NCI-H1436 treated with DMSO at 0.1 percent for 48 hours (cell line): ENCODE results near the gene LRRFIP2.

Source experiments
- DNase-seq: peaks from one replicate; lab custom pipeline; 2025; lab: John Stamatoyannopoulos, UW

LRRFIP2 gene

DNA sequence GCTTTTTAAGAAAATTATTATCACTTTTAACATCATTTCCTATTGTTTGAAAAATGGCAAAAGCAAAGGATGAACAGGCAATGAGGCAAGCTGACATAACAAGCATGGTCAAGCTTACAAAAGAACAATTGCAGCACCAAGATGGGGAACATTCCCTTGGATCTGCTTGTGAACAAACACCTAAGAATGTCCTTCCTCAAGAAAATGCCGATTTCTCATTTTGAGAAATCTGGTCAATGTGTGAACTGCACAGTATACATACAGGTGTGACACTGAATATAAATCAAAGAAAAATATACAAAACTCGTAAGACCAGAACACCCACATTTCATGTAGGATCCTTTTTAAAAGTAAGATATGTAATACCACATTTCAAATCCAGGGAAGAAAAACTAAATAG is 58.9 kb downstream of the LRRFIP2 start:
- no peak for DNase-seq

DNA sequence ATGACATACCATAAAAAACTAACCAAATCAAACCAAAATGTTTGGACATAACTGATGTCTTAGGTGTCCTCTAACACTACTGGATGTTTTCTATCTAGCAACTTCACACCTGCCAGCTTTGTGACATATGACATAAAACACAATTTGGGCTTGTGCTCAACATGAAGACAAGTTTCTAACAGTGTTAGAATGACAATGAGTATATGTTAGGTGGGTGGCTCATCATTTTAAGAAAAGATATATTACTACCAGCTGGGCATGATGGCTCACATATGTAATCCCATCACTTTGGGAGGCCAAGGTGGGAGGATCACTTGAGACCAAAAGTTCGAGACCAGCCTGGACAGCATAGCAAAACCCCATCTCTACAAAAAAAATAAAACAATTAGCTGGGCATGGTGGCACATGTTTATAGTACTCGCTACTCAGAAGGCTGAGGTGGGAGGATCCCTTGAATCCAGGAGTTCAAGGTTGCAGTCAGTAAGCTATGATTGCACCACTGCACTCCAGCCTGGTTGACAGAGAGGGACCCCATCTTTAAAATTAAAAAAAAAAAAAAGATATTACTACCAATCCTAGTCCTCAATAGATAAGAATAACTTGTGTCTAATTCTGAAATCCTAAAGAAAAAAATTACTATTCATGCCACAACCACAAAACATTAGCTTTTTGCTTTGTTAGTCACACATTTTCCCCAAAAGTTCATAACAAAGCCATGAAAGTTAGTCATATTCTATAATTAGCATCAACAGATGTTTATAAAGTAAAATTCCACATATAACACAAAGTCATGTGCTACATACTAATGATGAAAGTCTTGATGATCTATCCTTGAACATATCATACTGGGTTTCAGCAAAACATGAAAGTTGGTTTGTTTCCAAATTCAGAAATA is 59.9 kb downstream of the LRRFIP2 start:
- DNase-seq, result no peak

DNA sequence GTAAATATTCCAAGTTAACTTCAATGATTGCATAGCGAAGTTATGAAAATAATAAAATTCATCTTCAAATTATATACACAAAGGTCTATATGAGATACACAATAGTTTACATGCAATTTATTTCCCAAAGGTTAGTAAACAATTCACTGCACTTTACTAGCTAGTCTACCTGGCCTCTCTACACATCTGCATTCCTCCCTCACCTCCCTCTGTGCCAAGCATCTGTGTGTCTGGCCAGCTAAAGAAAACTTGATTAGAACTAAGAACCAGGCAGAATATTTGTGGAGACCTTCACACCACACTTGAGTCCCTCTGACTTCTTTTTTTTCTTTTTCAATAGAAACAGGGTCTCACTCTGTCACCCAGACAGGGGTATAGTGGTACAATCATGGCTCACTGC is 61.4 kb downstream of the LRRFIP2 start:
- no peak for DNase-seq

DNA sequence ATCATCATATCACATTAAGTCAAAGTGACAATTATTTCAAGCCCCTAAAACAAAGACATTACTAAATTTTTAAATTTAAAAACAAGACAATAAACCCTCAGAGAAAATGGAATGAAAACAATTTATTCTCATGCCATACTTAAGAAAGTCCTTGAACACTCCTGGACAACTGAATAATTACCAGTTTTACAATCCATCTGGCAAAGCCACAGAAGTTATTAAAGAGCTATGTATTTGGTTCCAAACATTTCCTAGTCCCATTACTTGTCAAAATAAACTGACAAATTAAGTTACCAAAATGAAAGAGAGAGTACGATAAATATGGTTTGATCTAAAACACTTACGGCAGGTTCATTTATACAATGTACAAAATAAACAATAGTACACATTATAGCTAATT is 63.2 kb downstream of the LRRFIP2 start:
- DNase-seq, result no peak

DNA sequence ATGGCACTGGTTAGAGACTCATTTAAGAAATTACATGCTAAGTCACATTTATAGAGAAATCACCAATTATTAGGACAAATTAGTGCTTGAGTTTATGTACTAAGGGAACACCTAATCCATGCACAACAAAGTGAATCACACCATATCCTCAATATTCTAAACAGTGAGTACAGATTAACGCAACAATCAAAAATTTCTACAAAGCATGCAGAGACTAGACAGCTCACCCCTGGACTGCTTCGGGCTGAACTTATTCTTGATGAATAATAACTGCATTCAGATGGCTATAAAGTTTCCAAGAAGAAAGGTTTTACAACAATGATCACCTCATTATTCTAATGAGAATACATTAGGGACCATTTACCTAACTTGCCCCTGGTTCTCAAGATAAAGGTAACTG is 66.5 kb downstream of the LRRFIP2 start:
- no peak for DNase-seq

DNA sequence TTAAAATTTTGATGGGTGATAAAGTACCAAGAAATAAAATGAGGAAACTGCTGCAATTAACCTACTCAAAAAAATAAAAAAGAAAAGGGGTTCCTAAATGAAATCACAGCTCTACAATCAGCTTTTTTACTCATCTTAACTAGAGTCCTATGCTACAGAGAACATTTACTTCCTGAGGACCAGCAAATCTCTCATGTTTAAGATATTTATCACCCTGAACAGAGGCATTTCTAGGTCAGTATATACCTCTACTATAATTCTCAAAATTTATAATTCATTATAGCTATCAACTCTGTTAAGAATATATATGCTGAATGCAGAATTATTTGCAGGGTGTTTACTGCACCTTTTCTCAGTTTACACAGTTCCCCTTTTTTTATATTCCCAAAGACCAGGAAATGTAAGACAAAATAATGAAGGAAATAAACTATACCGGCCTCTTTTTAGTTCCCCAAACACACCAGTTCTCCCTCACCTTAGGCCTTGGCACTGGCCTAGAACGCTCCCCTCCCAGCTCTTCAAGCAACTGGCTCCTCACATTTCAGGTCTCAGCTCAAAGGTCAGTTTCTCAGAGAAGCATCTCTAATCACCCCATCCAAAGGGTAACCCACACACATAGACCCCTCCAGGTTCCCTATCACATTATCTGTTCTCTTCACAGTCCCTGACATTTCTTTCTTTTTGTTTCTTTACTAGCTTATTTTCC is 71.1 kb downstream of the LRRFIP2 start:
- no peak for DNase-seq

DNA sequence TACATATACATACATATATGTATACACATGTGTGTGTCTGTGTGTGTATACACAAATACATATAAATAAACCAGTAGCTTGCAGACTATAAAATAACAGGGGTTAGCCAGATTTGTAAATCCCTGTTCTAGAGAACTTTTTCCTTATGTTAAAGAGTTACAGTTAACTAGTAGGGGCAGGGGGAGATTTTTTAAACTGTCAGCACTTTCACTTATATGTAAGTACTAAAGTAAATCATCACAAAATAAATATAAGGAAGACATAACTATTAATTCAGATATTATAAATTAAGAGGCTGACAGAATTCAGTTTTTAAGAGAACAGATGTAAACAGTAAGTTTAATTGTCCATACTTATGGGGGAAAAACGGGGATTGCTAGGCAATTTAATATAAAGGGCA is 74.0 kb downstream of the LRRFIP2 start:
- DNase-seq, result no peak

DNA sequence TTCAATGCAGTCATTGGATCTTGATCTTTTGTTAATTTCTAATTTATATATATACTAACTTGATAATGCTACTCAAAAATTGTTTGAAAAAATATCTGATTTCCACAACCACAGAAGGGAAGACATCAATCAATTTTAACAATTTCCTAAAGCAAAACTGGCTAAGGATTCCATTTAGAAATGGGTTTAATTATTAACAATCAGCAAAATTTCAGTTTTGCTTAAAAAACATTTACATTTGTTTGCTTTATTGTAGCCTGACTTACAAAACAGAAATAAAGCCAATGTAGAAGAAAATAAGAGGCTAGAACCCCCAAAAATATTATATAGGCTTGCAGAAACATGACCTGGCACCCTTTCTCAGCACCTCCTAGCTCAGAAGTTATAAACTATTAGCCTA is 74.9 kb downstream of the LRRFIP2 start:
- no peak for DNase-seq

DNA sequence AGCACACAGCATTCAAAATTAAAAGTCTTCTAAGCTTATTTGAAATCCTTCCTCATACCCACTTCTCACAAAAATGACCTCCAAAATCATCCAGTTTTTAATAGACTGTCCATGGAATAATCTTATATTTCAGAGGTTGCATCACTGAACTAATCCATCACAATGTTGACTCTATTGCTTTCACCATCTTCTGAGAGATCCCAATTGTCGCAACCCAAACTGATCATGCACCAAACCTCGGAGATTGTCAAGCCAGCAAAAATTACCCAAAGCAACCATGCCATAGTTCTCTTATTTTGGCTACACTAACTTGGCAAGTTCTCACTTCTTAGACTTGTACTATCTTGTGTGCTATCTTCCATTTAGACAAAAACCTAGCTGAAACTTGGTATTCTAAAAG is 75.5 kb downstream of the LRRFIP2 start:
- no peak for DNase-seq

DNA sequence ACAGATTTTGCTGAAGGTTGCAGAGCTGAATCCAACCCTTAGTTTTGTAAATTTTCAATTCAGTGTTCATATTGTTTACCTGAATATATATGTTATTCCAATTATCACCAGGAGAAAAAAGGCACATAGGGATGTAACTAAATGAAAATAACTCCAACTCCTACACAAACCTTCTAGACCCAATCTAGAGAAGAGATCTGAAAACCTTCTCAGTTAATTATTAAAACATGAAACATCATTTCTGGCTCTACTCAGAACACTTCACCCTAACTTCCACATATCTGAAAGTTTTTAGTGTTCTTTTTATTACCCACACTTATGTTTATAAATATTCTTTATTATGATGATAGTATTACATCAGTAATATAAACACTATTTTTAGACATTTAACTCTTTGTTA is 76.6 kb downstream of the LRRFIP2 start:
- no peak for DNase-seq

DNA sequence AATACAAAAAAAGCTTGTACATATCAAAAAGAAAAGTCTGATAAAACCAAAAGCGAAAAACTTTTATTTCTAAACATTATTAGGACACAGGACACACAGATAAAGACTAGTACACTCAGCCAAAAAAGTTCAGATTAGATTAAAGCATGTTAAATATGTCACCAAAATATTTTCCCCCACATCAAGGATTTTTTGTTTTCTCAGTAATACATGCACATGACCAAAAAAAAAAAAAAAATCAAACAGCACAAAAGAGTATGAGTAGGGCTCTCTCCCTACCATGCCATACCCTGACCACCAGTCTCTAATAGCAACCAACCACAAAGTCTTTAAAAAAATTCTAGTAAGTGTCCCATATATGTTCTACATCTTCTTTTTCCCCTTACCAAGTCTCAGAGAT is 77.4 kb downstream of the LRRFIP2 start:
- DNase-seq, result no peak

DNA sequence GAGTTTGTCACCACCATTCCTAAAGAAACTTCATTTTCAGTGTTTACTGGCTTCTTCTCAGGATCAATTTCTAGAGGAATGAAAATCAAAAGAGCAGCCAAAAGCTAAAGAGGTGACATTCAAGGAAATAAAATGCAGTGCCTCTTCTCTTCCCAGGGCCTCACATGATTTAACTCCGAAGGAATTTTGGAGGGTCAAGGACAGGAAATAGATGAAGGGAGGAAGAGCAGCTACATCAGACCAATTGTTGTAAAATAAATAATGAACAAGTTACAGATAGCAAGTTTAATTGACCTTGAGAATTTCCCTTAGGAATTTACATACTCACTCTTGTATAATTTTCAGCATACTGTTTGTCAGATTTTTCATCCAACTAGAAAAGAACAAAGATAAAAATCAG is 78.1 kb downstream of the LRRFIP2 start:
- DNase-seq, result no peak

DNA sequence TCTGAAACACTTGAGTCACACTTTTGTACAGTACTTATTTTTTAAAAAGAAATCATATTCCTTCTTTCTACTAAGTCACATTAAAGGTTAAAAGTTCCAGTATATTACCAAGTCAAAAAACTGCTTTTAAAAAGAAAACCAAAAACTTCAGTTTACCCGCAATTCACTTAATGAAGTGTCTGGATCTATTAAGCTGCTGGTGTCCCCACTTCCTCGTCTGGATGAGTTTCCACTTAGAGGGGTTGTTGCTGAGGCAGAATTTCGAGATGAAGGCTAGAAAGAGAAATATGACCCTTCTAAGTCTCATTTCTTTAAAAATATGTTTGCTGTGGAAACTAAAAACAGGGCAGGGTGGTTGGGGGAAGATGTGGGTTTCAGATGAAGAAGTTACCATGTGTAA is 79.7 kb downstream of the LRRFIP2 start:
- DNase-seq, result no peak

DNA sequence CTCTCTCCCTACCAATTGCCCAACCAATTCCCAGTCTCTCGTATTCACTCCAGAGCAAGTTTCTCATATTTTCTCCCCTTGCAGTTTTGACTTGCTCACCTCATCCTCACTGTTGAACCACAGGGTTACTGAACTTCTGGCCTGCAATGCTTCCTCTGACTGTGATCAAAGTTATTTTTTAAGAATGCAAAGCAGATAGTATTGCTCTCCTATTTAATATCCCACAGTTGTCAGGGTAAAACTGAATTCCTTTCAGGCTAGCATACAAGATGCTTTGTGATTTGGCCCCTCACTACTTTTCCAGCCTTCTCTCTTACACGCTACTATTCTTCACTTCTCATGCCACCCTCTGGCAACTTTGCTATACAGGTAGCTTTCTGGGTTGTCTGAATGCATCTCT is 80.9 kb downstream of the LRRFIP2 start:
- DNase-seq, result no peak

DNA sequence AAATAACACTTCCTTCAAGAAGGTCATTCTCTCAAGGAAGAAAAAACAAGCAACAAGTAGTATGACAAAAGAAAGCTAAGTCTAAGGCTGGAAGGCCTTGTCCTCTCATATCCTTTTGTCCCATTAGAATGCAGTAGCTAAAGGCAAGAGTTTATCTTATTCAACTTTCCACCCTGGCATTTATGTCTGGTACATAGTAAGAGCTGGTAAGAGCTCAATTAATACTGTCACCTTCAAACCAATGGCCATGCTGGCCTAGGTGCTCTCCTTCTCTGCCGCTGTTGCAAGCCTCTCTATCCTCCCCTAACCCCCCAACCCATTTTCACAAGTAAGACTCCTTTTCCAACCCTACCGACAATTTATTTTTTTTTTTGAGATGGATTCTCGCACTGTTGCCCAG is 81.9 kb downstream of the LRRFIP2 start:
- DNase-seq, result no peak

DNA sequence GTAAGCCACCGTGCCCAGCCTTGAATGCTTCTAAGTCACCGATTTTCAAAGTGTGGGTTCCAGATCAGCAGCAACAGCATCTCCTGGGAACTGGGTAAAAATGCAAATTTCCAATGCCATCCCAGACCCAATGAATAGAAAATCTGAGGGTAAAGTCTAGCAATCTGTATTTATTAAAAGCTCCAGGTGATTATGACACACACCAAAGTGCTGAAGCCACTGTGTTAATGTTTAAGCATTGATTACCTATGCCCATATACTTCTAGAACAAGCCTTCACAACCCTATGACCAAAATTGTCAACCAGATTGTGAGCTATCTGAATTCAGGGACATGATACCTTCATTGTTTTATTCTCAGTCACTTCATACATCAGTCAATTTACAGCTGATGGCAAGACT is 86.5 kb downstream of the LRRFIP2 start:
- no peak for DNase-seq

DNA sequence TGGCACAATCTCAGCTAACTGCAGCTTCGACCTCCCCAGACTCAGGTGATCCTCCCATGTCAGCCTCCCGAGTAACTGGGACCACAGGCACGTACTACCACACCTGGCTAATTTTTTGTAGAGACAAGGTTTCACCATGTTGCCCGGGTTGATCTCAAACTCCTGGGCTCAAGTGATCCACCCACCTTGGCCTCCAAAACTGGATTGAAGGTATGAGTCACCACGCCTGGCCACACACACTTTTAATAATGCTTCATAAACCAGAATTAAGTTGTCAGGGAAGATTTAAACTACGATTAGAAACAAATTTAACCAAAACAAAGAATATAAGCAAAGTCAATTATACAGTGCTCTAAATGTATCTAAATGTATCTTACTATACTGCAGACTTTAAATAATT is 87.5 kb downstream of the LRRFIP2 start:
- DNase-seq, result no peak

DNA sequence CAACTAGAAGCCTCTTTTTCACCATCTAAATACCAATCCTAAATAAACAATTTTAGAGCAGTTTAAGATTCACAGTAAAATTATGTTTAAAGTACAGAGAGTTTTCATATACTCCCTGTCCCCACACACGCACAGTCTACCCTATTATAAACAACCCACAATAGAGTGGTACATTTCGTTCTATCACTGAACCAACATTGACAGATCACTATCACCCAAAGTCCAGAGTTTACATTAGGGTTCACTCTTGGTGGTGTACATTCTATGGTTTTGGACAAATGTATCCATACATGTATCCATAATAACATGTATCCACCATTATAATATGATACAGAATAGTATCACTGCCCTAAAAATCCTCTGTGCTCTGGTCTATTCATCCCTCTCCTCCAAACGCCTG is 92.1 kb downstream of the LRRFIP2 start:
- DNase-seq, result no peak

DNA sequence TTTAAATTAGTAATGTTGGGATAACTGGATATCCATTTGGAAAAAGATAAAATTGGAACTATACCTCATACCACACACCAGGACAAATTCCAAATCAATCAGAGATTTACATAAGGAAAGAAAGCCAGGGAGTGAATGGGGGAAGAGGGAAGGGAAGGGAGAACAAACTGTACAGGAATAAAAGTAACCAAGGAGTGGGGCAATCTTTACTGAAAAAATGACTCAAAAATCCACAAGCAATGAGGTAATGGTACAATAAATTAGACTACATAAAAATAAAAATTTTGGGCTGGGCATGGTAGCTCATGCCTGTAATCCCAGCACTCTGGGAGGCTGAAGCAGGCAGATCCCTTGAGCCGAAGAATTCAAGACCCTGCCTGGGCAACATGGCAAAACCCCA is 98.4 kb downstream of the LRRFIP2 start:
- no peak for DNase-seq

DNA sequence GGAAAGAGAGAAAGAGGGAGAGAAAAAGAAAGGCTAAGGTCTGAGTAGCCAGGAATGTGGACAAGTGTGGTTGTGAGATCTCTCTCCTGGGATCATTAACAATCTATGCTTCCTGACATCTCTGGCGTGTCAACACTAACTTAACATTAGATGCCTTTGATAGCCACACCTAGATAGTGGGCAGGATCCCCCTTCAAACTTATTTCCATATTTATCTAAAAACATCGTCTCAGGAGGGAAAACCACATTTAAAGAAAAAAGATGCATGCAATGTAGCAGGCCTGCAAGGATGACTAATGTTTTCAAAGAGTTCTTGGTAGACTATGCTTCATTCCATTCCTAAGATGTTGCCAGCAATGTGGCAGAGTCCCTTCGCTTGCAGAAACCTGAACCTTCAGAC is 100.2 kb downstream of the LRRFIP2 start:
- no peak for DNase-seq

DNA sequence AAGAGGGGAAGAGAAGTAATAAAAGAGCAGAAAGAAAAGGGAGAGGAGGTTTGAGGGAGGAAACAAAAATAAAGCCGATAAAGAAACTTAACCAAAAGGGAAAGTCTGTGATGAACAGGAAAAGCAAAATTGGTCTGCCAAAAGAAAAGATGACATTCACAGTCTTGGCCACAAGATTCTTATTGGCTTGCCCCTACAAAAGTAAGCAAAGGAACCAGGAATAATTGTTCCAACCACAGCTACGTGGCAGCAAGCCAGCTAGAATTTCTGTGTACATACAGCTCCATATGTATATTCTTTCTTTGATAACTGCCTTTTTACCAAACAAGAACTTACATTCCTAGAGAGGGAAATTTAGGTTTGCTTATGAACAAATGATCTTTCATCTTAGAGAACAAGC is 101.5 kb downstream of the LRRFIP2 start:
- no peak for DNase-seq

DNA sequence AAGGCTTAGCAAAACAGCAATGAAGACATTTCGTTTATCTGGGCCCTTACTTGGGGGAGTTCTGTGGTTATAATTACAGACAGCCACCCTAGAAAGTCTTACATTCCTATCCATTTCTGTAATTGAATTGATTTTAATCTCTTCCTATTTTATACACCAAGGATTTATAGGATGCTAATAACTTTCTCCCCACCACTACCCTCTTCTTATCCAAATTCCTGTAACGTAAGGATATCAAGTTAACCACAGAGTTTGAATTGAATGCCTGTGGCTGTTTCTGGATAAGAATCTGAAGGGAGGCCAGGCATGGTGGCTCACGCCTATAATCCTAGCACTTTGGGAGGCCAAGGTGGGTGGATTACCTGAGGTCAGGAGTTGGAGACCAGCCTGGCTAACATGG is 102.5 kb downstream of the LRRFIP2 start:
- no peak for DNase-seq

DNA sequence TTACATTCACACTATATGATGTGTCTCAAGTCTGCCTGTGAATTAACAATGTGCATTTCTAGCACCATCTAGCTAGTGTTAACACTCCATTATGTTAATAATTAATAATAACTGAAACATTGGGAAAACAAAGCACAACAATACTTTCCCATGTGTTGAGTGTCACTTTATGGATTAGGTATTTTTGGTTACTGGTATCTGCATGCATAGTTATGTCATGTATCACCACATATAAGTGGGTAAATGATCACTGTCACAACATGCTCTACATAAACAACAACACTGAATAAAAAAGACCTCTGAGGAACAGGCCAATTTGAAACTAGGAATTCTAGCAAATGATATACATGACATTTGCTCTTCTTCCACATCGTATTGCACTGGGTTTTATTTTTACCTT is 106.4 kb downstream of the LRRFIP2 start:
- DNase-seq, result no peak

DNA sequence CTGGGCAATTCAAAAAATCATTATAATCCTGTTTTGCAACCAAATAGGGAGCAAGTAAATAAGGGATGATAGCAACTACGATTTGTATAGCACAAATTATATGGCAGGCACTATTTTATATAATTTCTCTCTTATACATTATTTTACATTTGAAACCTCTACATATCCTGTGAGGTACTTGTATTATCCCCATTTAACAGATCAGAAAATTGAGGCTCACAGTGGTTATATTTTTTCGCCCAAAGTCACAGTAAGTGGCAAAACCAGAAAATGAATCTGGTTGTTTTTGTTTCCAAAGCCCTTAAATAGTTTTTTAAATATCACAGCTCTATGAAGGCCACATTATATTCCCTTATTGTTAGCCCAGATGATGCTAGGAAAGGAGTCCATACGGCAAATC is 106.8 kb downstream of the LRRFIP2 start:
- no peak for DNase-seq
